Stimulated activated CD4-positive, alpha-beta T cell treated with anti-CD3 and anti-CD28 coated beads, TNF-alpha, amount 100 ng/mL, for 24 hours (primary cell): ENCODE data around the gene MGME1.

Experiments used
- DNase-seq, 3 experiments: peaks; one replicate each; pipeline ENCODE4 v3.0.0-alpha.2; 2020; ENCODE audit warnings: low read depth in 3 of 3

Gene MGME1

GRCh38 chr20:17992224-17992637 lies 23.4 kb downstream of the MGME1 start:
- DNase-seq: peak in 2 of 3 experiments; percentile 18 to 53

- DNase-seq: no peak
Observed at GRCh38 chr20:17992847-17993513, 24.2 kb downstream of the MGME1 start.

GRCh38 chr20:17993546-17993945 lies 24.7 kb downstream of the MGME1 start:
- DNase-seq: no peak

GRCh38 chr20:17995967-17996819 lies 27.4 kb downstream of the MGME1 start:
- peak in 1 of 3 experiments; percentile 31 for DNase-seq

GRCh38 chr20:17998446-17998845 lies 29.6 kb downstream of the MGME1 start:
- no peak for DNase-seq

GRCh38 chr20:17999566-17999965 lies 30.7 kb downstream of the MGME1 start:
- DNase-seq: no peak

DNA sequence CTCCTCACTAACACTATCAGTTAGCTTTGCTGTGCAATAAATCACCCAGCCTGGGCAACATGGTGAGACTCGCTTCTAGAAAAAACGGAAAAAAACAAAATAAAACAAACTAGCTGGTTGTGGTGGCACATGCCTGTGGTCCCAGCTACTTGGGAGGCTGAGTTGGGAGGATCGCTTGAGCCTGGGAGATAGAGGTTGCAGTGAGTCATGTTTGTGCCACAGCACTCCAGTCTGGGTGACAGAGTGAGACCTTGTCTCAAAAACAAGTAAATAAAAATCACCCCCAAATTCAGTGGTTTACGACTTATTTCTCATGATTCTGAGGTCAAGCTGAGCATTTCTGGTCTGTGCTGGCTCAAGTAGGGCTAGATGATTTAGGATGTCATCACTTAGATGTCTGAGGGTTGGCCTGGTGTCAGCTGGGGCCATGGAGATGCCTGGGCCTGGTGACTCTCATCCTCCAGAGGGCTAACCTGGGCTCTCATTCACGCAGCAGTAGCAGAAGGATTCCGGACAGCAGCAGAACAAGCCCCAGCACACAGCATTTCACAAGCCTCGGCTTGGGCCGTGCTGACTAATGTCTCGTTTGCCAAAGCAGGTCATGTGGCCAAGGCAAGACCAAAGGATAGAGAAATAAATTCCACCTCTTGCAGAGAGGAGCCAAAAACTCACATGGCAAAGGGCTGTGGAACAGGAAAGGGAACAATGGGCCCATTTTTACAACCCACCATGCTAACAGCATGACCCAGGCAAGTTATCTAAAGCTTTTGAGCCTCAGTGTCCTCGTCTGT lies 32.5 kb downstream of the MGME1 start:
- DNase-seq: no peak

DNA sequence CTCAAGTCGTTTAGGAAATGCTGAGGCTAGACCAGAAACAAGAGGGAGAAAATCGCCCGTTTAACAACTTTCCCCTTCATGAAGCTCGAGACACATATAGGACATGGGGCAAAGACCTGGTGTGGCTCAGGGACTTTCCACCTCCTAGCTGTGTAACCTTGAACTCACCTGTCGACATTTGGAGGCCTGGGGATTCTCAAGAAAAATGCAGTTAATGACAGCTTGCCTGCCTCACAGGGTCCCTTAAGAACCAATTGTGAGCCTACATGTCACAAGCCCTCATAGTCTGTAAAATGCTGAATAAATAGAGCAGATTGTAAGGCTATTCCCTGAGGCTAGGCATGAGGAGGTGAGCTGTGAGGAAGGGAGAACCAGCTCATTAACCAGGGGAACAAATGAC lies 35.1 kb downstream of the MGME1 start:
- DNase-seq: no peak

DNA sequence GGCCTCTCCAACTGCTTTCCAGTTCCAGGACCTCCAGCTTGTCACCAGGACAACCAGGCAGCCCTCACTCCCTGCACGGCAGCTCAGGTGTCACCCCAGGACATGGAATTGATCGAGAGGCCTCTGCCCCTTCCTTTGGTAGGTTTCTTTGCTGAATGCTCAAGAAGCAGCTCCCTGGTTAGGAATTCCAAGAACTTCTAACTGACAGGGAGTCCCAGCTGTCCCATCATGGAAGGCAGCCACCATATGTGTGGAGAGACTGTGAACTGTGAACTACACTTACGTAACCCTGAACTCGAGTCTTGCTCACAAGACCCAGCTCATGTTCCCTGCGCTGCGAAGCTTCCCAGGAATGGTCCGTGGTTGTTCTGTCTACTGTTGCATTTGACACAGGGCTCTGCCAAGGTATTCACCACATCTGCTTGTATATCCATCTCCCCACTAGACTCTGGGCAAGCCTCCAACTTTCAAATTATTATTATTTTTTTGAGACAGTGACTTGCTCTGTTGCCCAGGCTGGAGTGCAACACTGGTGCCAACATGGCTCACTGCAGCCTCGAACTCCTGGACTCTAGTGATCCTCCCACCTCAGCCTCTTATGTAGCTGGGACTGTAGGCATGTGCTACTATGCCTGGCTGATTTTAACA lies 35.7 kb downstream of the MGME1 start:
- DNase-seq: no peak

- DNase-seq: no peak
Observed at GRCh38 chr20:18005170-18005989, 36.6 kb downstream of the MGME1 start.

GRCh38 chr20:18005990-18006364 lies 37.2 kb downstream of the MGME1 start:
- no peak for DNase-seq

DNA sequence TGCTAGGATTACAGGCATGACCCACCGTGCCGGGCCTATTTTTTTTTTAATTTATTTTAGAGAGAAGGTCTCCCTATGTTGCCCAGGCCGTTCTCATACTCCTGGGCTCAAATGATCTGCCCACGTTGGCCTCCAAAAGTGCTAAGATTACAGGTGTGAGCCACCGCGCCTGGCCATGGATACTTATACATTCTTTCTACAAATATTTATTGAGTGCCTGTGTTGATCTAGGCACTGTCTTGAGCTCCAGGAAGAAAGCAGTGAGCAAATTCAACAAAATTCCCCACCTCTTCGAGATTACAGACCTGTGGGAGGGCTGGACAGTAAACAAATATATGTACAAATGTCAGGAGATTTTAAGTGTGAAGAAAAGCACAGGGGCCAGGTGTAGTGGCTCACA lies 37.9 kb downstream of the MGME1 start:
- DNase-seq: no peak

- DNase-seq: no peak
Observed at GRCh38 chr20:18007534-18008292, 38.9 kb downstream of the MGME1 start.

GRCh38 chr20:18009116-18009515 lies 40.3 kb downstream of the MGME1 start:
- DNase-seq: no peak

GRCh38 chr20:18011482-18011881 lies 42.7 kb downstream of the MGME1 start:
- DNase-seq: no peak

DNA sequence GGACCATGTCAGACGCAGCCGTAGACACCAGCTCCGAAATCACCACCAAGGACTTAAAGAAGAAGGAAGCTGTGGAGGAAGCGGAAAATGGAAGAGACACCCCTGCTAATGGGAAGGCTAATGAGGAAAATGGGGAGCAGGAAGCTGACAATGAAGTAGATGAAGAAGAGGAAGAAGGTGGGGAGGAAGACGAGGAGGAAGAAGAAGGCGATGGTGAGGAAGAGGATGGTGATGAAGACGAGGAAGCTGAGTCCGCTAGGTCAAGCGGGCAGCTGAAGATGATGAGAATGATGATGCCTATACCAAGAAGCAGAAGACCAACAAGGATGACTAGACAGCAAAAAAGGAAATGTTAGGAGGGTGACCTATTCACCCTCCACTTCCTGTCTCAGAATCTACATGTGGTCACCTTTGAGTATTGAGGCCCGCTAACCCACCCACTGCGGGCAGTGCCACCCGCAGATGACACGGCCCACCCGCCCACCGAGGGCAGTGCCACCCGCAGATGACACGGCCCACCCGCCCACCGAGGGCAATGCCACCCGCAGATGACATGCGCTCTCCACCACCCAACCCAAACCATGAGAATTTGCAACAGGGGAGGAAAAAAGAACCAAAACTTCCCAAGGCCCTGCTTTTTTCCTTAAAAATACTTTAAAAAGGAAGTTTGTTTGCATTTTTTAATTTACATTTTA lies 43.3 kb downstream of the MGME1 start:
- no peak for DNase-seq

- DNase-seq: no peak
Observed at GRCh38 chr20:18012901-18013300, 44.1 kb downstream of the MGME1 start.

GRCh38 chr20:18014411-18014810 lies 45.6 kb downstream of the MGME1 start:
- DNase-seq: no peak

DNA sequence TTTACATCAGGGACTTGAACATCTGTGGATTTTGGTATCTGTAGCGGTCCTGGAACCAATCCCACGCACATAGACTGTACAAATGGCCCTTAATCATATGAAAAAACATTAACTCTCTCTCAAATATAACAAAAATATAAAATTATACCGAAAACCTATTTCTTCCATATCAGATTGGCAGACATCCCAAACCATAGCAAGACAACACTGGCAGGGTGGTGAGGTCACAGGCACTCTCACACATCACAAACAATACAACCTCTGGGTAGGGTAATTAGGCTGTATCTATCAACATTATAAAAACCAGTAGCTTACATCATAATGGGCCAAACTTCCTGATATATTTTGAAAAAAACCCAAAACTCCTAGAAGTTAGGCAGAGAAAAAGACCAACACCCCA lies 48.0 kb downstream of the MGME1 start:
- no peak for DNase-seq

- DNase-seq: no peak
Observed at GRCh38 chr20:18018100-18018499, 49.3 kb downstream of the MGME1 start.
